ENCODE measurements around the gene DCAF12. TPM values are rescaled to one million over a fixed set of nuclear protein-coding genes. Genes with fewer than 3 reads are reported as not detected.

DCAF12 gene
- total and polyA plus RNA-seq, 2 of the 13 experiments (the other 11 are each of a cell fraction or from before 2014, with no cell fraction given): 26.8 to 37.4 TPM

- no peak for ATAC-seq
- Histone ChIP-seq H3K36me3 (replicated peaks in 1 of 2; ENCODE audit: control insufficient read depth in 1 of 2, insufficient read depth in 2 of 2, low read length in 2 of 2) (no peaks in the 10 kb centered on the region), H3K9me3 (ENCODE audit: low read length) (no peaks in the 10 kb centered on the region), H2AFZ (ENCODE audit: low read length) (no peak overlapping the region), H3K27me3 (ENCODE audit: control insufficient read depth in 1 of 2, insufficient read depth in 2 of 2, low read length in 2 of 2) (no peaks in the 10 kb centered on the region; a peak in 1 of 5 replicates), H3K27ac (ENCODE audit: extremely low read length, insufficient read depth, low read length) (peak overlapping the region; percentile 90), H3K9ac (ENCODE audit: insufficient read depth, low read depth, low read length) (peak overlapping the region; percentile 97), H4K20me1 (ENCODE audit: insufficient read depth, low read length) (peaks cover 5% of the 10 kb centered on the region; the same call in 1 of the 2 replicates), H3K4me1 (ENCODE audit: insufficient read depth, low read length) (peaks cover 31% of the 10 kb centered on the region), H3K79me2 (ENCODE audit: insufficient read depth, low read length) (peaks cover 38% of the 10 kb centered on the region), H3K4me3 (replicated peaks in 1 of 3; ENCODE audit: insufficient read depth in 1 of 3, low read depth in 2 of 3, low read length in 3 of 3) (peak overlapping the region; percentile 92 to 94 (median 94); a peak in 5 of 6 replicates), H3K4me2 (ENCODE audit: low read depth, low read length) (peak overlapping the region; percentile 82)
- ChIA-PET POLR2A (interaction anchor here (1.3 to 3.7 kb wide), 6 partner anchors 18 to 129 kb away, joined by 4 to 63 read pairs (median 5); partner anchors contain the start of gene UBAP1), CTCF (ENCODE audit: low intra/inter-chr PET ratio, low total read pairs) (no interaction called here)
- BruUV-seq (replicated peaks): TSS peak; percentile 94
- in situ Hi-C loops (cut with HindIII; ENCODE audit: extremely low pct_ligation_motif_present, low pct_unique_long_range_greater_than_20kb) (no loop called here), intact Hi-C loops (cut with micrococcal nuclease; ENCODE audit: unreplicated experiment) (no loop called here)
- WGBS (ENCODE audit: low lambda C conversion rate): 70% methylated on average over 18 of the region's 18 CpGs
- no peak for FAIRE-seq
- no peak for DNase-seq (ENCODE audit: low spot score)
- TF ChIP-seq PBX3 (CRISPR knock-in tag; IDR thresholded peaks at IDR 0.05; ENCODE audit: borderline replicate concordance) (0 out of 2 replicates have a peak, but pooled peaks have one; percentile 25), ZNF780A (CRISPR knock-in tag; IDR thresholded peaks at IDR 0.05) (no peak), ZNF468 (CRISPR knock-in tag; IDR thresholded peaks at IDR 0.05) (no peak), ZNF709 (CRISPR knock-in tag; IDR thresholded peaks at IDR 0.05) (no peak), NFKBIZ (CRISPR knock-in tag; IDR thresholded peaks at IDR 0.05) (no peak), ZFP37 (CRISPR knock-in tag; IDR thresholded peaks at IDR 0.05; ENCODE audit: borderline replicate concordance) (0 out of 2 replicates have a peak, but pooled peaks have one; percentile 60), HNF1B (CRISPR knock-in tag; IDR thresholded peaks at IDR 0.05) (no peak), ZNF740 (CRISPR knock-in tag; IDR thresholded peaks at IDR 0.05) (0 out of 2 replicates have a peak, but pooled peaks have one; percentile 2), ZSCAN20 (CRISPR knock-in tag; IDR thresholded peaks at IDR 0.05; ENCODE audit: borderline replicate concordance) (0 out of 2 replicates have a peak, but pooled peaks have one; percentile 59), ISX (CRISPR knock-in tag; conservative IDR thresholded peaks at IDR 0.05) (0 out of 2 replicates have a peak, but pooled peaks have one; percentile 33), GATAD1 (CRISPR knock-in tag; IDR thresholded peaks at IDR 0.05) (no peak), JDP2 (CRISPR knock-in tag; IDR thresholded peaks at IDR 0.05; ENCODE audit: borderline replicate concordance) (no peak), ZFP82 (CRISPR knock-in tag; IDR thresholded peaks at IDR 0.05; ENCODE audit: borderline replicate concordance) (0 out of 2 replicates have a peak, but pooled peaks have one; percentile 12), ZNF660 (CRISPR knock-in tag; IDR thresholded peaks at IDR 0.05; ENCODE audit: borderline replicate concordance, low read depth) (no peak)
- TF ChIP-seq, protein P1, sequence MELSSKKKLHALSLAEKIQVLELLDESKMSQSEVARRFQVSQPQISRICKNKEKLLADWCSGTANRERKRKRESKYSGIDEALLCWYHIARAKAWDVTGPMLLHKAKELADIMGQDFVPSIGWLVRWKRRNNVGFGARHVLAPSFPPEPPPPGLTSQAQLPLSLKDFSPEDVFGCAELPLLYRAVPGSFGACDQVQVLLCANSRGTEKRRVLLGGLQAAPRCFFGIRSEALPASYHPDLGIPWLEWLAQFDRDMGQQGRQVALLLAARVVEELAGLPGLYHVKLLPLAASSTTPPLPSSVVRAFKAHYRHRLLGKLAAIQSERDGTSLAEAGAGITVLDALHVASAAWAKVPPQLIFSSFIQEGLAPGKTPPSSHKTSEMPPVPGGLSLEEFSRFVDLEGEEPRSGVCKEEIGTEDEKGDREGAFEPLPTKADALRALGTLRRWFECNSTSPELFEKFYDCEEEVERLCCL (CRISPR knock-in tag; IDR thresholded peaks at IDR 0.05; ENCODE audit: borderline replicate concordance): 0 out of 2 replicates have a peak, but pooled peaks have one; percentile 18
- TF ChIP-seq, protein P2, sequence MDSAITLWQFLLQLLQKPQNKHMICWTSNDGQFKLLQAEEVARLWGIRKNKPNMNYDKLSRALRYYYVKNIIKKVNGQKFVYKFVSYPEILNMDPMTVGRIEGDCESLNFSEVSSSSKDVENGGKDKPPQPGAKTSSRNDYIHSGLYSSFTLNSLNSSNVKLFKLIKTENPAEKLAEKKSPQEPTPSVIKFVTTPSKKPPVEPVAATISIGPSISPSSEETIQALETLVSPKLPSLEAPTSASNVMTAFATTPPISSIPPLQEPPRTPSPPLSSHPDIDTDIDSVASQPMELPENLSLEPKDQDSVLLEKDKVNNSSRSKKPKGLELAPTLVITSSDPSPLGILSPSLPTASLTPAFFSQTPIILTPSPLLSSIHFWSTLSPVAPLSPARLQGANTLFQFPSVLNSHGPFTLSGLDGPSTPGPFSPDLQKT (CRISPR knock-in tag; IDR thresholded peaks at IDR 0.05; ENCODE audit: borderline replicate concordance): 0 out of 2 replicates have a peak, but pooled peaks have one; percentile 49
Observed at GRCh38 chr9:34049630-34050384, 76.7 kb downstream of the DCAF12 start.
